Mesenchymal stem cell (in vitro differentiated cells and primary cell): ENCODE results near the gene CLSTN1.
"Not testable (repeated sequence)": the region's sequence is repeated elsewhere in the genome, so short reads cannot be mapped to it uniquely, and the experiment has no call there.

Source experiments
- DNase-seq: peaks from one replicate; pipeline ENCODE4 v3.0.0-alpha.2; 2013
- H2AFZ ChIP-seq: one replicate; pipeline ENCODE4 v1.6.1; 2013; ENCODE audit warnings: low read depth, mild to moderate bottlenecking, control low read depth, inconsistent platforms, low read length, moderate library complexity
- H2AK5ac ChIP-seq: 2 replicates; pipeline ENCODE4 v1.6.1; 2013; ENCODE audit warnings: low read length, moderate library complexity, mild to moderate bottlenecking, inconsistent platforms; ENCODE audit not compliant: severe bottlenecking
- H2BK120ac ChIP-seq: one replicate; pipeline ENCODE4 v1.6.1; 2013; ENCODE audit warnings: low read depth, mild to moderate bottlenecking, inconsistent platforms, low read length, moderate library complexity
- H2BK12ac ChIP-seq, 2 experiments: one replicate each; pipeline ENCODE4 v1.6.1; 2013; ENCODE audit warnings: inconsistent platforms in 2 of 2, low read length in 2 of 2, mild to moderate bottlenecking in 2 of 2, moderate library complexity in 2 of 2, control low read depth in 1 of 2
- H2BK15ac ChIP-seq: one replicate; pipeline ENCODE4 v1.6.1; 2013; ENCODE audit warnings: mild to moderate bottlenecking, low read depth, inconsistent platforms; ENCODE audit not compliant: poor library complexity, severe bottlenecking
- H2BK5ac ChIP-seq: 2 replicates; pipeline ENCODE4 v1.6.1; 2013; ENCODE audit warnings: low read depth, mild to moderate bottlenecking, low read length, control low read depth, inconsistent platforms; ENCODE audit not compliant: poor library complexity, severe bottlenecking
- H3K14ac ChIP-seq, 2 experiments: one replicate each; pipeline ENCODE4 v1.6.1; 2013; ENCODE audit warnings: inconsistent platforms in 2 of 2, low read length in 2 of 2, control low read depth in 1 of 2, mild to moderate bottlenecking in 1 of 2, moderate library complexity in 1 of 2
- H3K18ac ChIP-seq, 2 experiments: one replicate each; pipeline ENCODE4 v1.6.1; 2013; ENCODE audit warnings: inconsistent platforms in 2 of 2, low read length in 2 of 2, control low read depth in 1 of 2, low read depth in 1 of 2, mild to moderate bottlenecking in 1 of 2
- H3K23ac ChIP-seq, 2 experiments: one replicate each; pipeline ENCODE4 v1.6.1; 2013; ENCODE audit warnings: inconsistent platforms in 2 of 2, low read length in 2 of 2, mild to moderate bottlenecking in 2 of 2, moderate library complexity in 2 of 2, control low read depth in 1 of 2
- H3K27ac ChIP-seq: 2 replicates; pipeline ENCODE4 v1.5.1; 2013; ENCODE audit warnings: mild to moderate bottlenecking, moderate library complexity, low read length, control low read depth, inconsistent platforms; ENCODE audit not compliant: poor library complexity, severe bottlenecking
- H3K27me3 ChIP-seq, 2 experiments: 2 replicates each; pipeline versions ENCODE4 v1.6.1 to v1.7.0; 2013; ENCODE audit warnings: low read length in 2 of 2, mild to moderate bottlenecking in 2 of 2, moderate library complexity in 2 of 2, control low read depth in 1 of 2, inconsistent platforms in 1 of 2; ENCODE audit not compliant: control insufficient read depth in 1 of 2, insufficient read depth in 1 of 2
- H3K36me3 ChIP-seq, 2 experiments: 2 replicates each; pipeline versions ENCODE4 v1.6.1 to v1.7.0; 2013; ENCODE audit warnings: low read length in 2 of 2, control low read depth in 1 of 2, inconsistent platforms in 1 of 2, low read depth in 1 of 2, mild to moderate bottlenecking in 1 of 2; ENCODE audit not compliant: insufficient read depth in 2 of 2, control insufficient read depth in 1 of 2
- H3K4ac ChIP-seq, 2 experiments: one replicate each; pipeline ENCODE4 v1.6.1; 2013; ENCODE audit warnings: inconsistent platforms in 2 of 2, low read length in 2 of 2, mild to moderate bottlenecking in 2 of 2, moderate library complexity in 2 of 2, control low read depth in 1 of 2, low read depth in 1 of 2
- H3K4me1 ChIP-seq: 2 replicates; pipeline ENCODE4 v1.6.1; 2013; ENCODE audit warnings: low read depth, low read length, control low read depth; ENCODE audit not compliant: control insufficient read depth, insufficient read depth
- H3K4me2 ChIP-seq: 2 replicates; pipeline ENCODE4 v1.6.1; 2013; ENCODE audit warnings: low read length, mild to moderate bottlenecking, inconsistent platforms; ENCODE audit not compliant: poor library complexity, severe bottlenecking
- H3K4me3 ChIP-seq, 2 experiments: 2 replicates each; pipeline versions ENCODE4 v1.5.1 to v1.7.0; 2013; ENCODE audit warnings: low read length in 2 of 2, mild to moderate bottlenecking in 2 of 2, control low read depth in 1 of 2, low read depth in 1 of 2; ENCODE audit not compliant: insufficient read depth in 1 of 2
- H3K79me1 ChIP-seq: replicated peaks from 2 replicates; pipeline ENCODE4 v1.6.1; 2013; ENCODE audit warnings: mild to moderate bottlenecking, control low read depth, low read length, inconsistent platforms; ENCODE audit not compliant: poor library complexity, severe bottlenecking
- H3K9ac ChIP-seq: 2 replicates; pipeline ENCODE4 v1.7.0; 2013; ENCODE audit warnings: mild to moderate bottlenecking, low read length, moderate library complexity
- H3K9me3 ChIP-seq: 2 replicates; pipeline ENCODE4 v1.7.0; 2013; ENCODE audit warnings: mild to moderate bottlenecking, low read length; ENCODE audit not compliant: control insufficient read depth
- H4K8ac ChIP-seq: one replicate; pipeline ENCODE4 v1.6.1; 2013; ENCODE audit warnings: inconsistent platforms, mild to moderate bottlenecking, low read length, moderate library complexity
- H4K91ac ChIP-seq: one replicate; pipeline ENCODE4 v1.6.1; 2013; ENCODE audit warnings: mild to moderate bottlenecking, low read length, inconsistent platforms
- WGBS: methylation state at CpG from one replicate; pipeline ENCODE4 v1.1.7; 2013; ENCODE audit warnings: mixed read lengths; 5-methylcytosine and 5-hydroxymethylcytosine counted together

Gene CLSTN1

GRCh38 chr1:9764550-9764949, 59.2 kb downstream of the CLSTN1 start:
- 96% methylated on average over 2 of the region's 3 CpGs for WGBS

GRCh38 chr1:9763914-9764313, 59.9 kb downstream of the CLSTN1 start:
- DNase-seq, result no peak
- no peak overlapping the region for H2BK15ac ChIP-seq
- H3K4me2 ChIP-seq, result no peak overlapping the region
- WGBS, result 92% methylated on average over 2 of the region's 2 CpGs
- peaks cover 29% of the 10 kb centered on the region for H3K79me1 ChIP-seq
- no peaks in the 10 kb centered on the region for H3K27me3 ChIP-seq
- peaks cover 12% of the 10 kb centered on the region for H3K4me1 ChIP-seq
- H3K27ac ChIP-seq, result no peak overlapping the region
- H3K4me3 ChIP-seq, result no peak overlapping the region
- H3K9ac ChIP-seq, result no peak overlapping the region
- H2BK12ac ChIP-seq, result no peak overlapping the region
- H2BK120ac ChIP-seq, result no peak overlapping the region
- no peak overlapping the region for H3K18ac ChIP-seq
- no peak overlapping the region for H3K4ac ChIP-seq
- no peak overlapping the region for H2BK5ac ChIP-seq
- H3K23ac ChIP-seq, result no peak overlapping the region
- H4K8ac ChIP-seq, result no peak overlapping the region
- H4K91ac ChIP-seq, result no peak overlapping the region
- no peak overlapping the region for H2AFZ ChIP-seq
- H3K36me3 ChIP-seq, result peaks cover 6 to 9% of the 10 kb centered on the region in 2 experiments
- no peak overlapping the region for H2AK5ac ChIP-seq
- H3K14ac ChIP-seq, result no peak overlapping the region
- H3K9me3 ChIP-seq, result no peaks in the 10 kb centered on the region

More at GRCh38 chr1:9764550-9764949, 59.2 kb downstream of the CLSTN1 start:
- no peak overlapping the region for H3K23ac ChIP-seq
- no peak overlapping the region for H3K18ac ChIP-seq
- H2AK5ac ChIP-seq, result no peak overlapping the region
- H3K14ac ChIP-seq, result no peak overlapping the region
- peaks cover 6 to 9% of the 10 kb centered on the region in 2 experiments for H3K36me3 ChIP-seq
- no peak overlapping the region for H3K27ac ChIP-seq
- H2BK120ac ChIP-seq, result no peak overlapping the region
- H3K4me2 ChIP-seq, result no peak overlapping the region
- no peak overlapping the region for H3K4ac ChIP-seq
- no peaks in the 10 kb centered on the region for H3K9me3 ChIP-seq
- peaks cover 30% of the 10 kb centered on the region for H3K79me1 ChIP-seq
- H4K8ac ChIP-seq, result no peak overlapping the region
- no peak overlapping the region for H2BK5ac ChIP-seq
- H2BK12ac ChIP-seq, result no peak overlapping the region
- H3K4me1 ChIP-seq, result peaks cover 12% of the 10 kb centered on the region
- no peak overlapping the region for H3K9ac ChIP-seq
- no peak overlapping the region for H4K91ac ChIP-seq
- DNase-seq, result no peak
- no peak overlapping the region for H3K4me3 ChIP-seq
- no peak overlapping the region for H2BK15ac ChIP-seq
- H3K27me3 ChIP-seq, result no peaks in the 10 kb centered on the region
- no peak overlapping the region for H2AFZ ChIP-seq

- H3K23ac ChIP-seq, H2BK120ac ChIP-seq, H3K36me3 ChIP-seq, H3K18ac ChIP-seq, H3K27ac ChIP-seq, H2AFZ ChIP-seq, H4K91ac ChIP-seq, DNase-seq, H3K4me3 ChIP-seq, H3K9ac ChIP-seq, H2BK15ac ChIP-seq, H3K4me2 ChIP-seq, H2AK5ac ChIP-seq, H2BK5ac ChIP-seq, H3K9me3 ChIP-seq, H4K8ac ChIP-seq, H3K4ac ChIP-seq, H2BK12ac ChIP-seq, H3K14ac ChIP-seq, H3K27me3 ChIP-seq: not testable (repeated sequence)
- WGBS, result 96% methylated on average over 25 of the region's 25 CpGs
- Histone ChIP-seq H3K4me1 (peaks cover 12% of the 10 kb centered on the region), H3K79me1 (peaks cover 31% of the 10 kb centered on the region)
These were observed 61.3 kb downstream of the CLSTN1 start for GRCh38 chr1:9762446-9762845.

- Histone ChIP-seq H4K91ac (no peak overlapping the region), H3K4me1 (peaks cover 9% of the 10 kb centered on the region), H3K4ac (no peak overlapping the region), H3K18ac (no peak overlapping the region), H3K27me3 (no peaks in the 10 kb centered on the region), H3K79me1 (peaks cover 31% of the 10 kb centered on the region), H2BK15ac (no peak overlapping the region), H2AK5ac (no peak overlapping the region), H3K23ac (no peak overlapping the region), H4K8ac (no peak overlapping the region), H2BK12ac (no peak overlapping the region), H3K4me3 (no peak overlapping the region), H2BK120ac (no peak overlapping the region), H3K27ac (no peak overlapping the region), H2AFZ (no peak overlapping the region), H3K9ac (no peak overlapping the region), H3K14ac (no peak overlapping the region), H3K36me3 (peaks cover 6 to 9% of the 10 kb centered on the region in 2 experiments), H3K4me2 (no peak overlapping the region), H2BK5ac (no peak overlapping the region), H3K9me3 (no peaks in the 10 kb centered on the region)
- DNase-seq, result no peak
- WGBS, result 98% methylated on average over 9 of the region's 9 CpGs
These were observed 61.9 kb downstream of the CLSTN1 start for GRCh38 chr1:9761855-9762254.
